Measurements from ENCODE around the gene CLCN7. TPM values are rescaled to one million over a fixed set of nuclear protein-coding genes. Genes with fewer than 3 reads are reported as not detected.

CLCN7 gene
- total RNA-seq, 1 donor from 2014 or later: 118 TPM

- no peak for TF ChIP-seq CTCF (IDR thresholded peaks at IDR 0.05; ENCODE audit: partially characterized antibody, unreplicated experiment)
- Mint-ChIP-seq H3K27me3 (ENCODE audit: unreplicated experiment) (peaks cover 9% of the 10 kb centered on the region), H3K4me1 (ENCODE audit: low read depth, unreplicated experiment) (no peaks in the 10 kb centered on the region), H3K9me3 (ENCODE audit: unreplicated experiment) (no peaks in the 10 kb centered on the region), H3K36me3 (ENCODE audit: unreplicated experiment) (no peaks in the 10 kb centered on the region), H3K27ac (ENCODE audit: unreplicated experiment) (no peak overlapping the region), H3K4me3 (ENCODE audit: unreplicated experiment) (no peak overlapping the region)
- no peak for DNase-seq
Measured at GRCh38 chr16:1456951-1457350, 17.9 kb downstream of the CLCN7 start.

GRCh38 chr16:1455190-1456171, 19.3 kb downstream of the CLCN7 start:
- Mint-ChIP-seq H3K27ac (ENCODE audit: unreplicated experiment) (no peak overlapping the region), H3K4me1 (ENCODE audit: low read depth, unreplicated experiment) (no peaks in the 10 kb centered on the region), H3K9me3 (ENCODE audit: unreplicated experiment) (no peaks in the 10 kb centered on the region), H3K27me3 (ENCODE audit: unreplicated experiment) (peaks cover 9% of the 10 kb centered on the region), H3K4me3 (ENCODE audit: unreplicated experiment) (no peak overlapping the region), H3K36me3 (ENCODE audit: unreplicated experiment) (no peaks in the 10 kb centered on the region)
- no peak for TF ChIP-seq CTCF (IDR thresholded peaks at IDR 0.05; ENCODE audit: partially characterized antibody, unreplicated experiment)
- no peak for DNase-seq

GRCh38 chr16:1454561-1454960, 20.3 kb downstream of the CLCN7 start:
- peaks cover 9% of the 10 kb centered on the region for H3K27me3 Mint-ChIP-seq (ENCODE audit: unreplicated experiment)
- peak; percentile 7 for DNase-seq
- H3K36me3 Mint-ChIP-seq (ENCODE audit: unreplicated experiment): no peaks in the 10 kb centered on the region
- H3K27ac Mint-ChIP-seq (ENCODE audit: unreplicated experiment): no peak overlapping the region
- H3K4me1 Mint-ChIP-seq (ENCODE audit: low read depth, unreplicated experiment): no peaks in the 10 kb centered on the region
- no peaks in the 10 kb centered on the region for H3K9me3 Mint-ChIP-seq (ENCODE audit: unreplicated experiment)
- TF ChIP-seq CTCF (IDR thresholded peaks at IDR 0.05; ENCODE audit: partially characterized antibody, unreplicated experiment): no peak
- no peak overlapping the region for H3K4me3 Mint-ChIP-seq (ENCODE audit: unreplicated experiment)

GRCh38 chr16:1453316-1453715, 21.5 kb downstream of the CLCN7 start:
- Mint-ChIP-seq H3K27me3 (ENCODE audit: unreplicated experiment) (peaks cover 7% of the 10 kb centered on the region), H3K27ac (ENCODE audit: unreplicated experiment) (no peak overlapping the region), H3K4me1 (ENCODE audit: low read depth, unreplicated experiment) (no peaks in the 10 kb centered on the region), H3K9me3 (ENCODE audit: unreplicated experiment) (no peaks in the 10 kb centered on the region), H3K4me3 (ENCODE audit: unreplicated experiment) (no peak overlapping the region), H3K36me3 (ENCODE audit: unreplicated experiment) (no peaks in the 10 kb centered on the region)
- no peak for DNase-seq
- TF ChIP-seq CTCF (IDR thresholded peaks at IDR 0.05; ENCODE audit: partially characterized antibody, unreplicated experiment): no peak

GRCh38 chr16:1452530-1452929, 22.3 kb downstream of the CLCN7 start:
- no peak for DNase-seq
- no peak overlapping the region for H3K4me3 Mint-ChIP-seq (ENCODE audit: unreplicated experiment)
- H3K4me1 Mint-ChIP-seq (ENCODE audit: low read depth, unreplicated experiment): no peaks in the 10 kb centered on the region
- TF ChIP-seq CTCF (IDR thresholded peaks at IDR 0.05; ENCODE audit: partially characterized antibody, unreplicated experiment): no peak
- peaks cover 7% of the 10 kb centered on the region for H3K27me3 Mint-ChIP-seq (ENCODE audit: unreplicated experiment)
- peaks cover 2% of the 10 kb centered on the region for H3K9me3 Mint-ChIP-seq (ENCODE audit: unreplicated experiment)
- H3K36me3 Mint-ChIP-seq (ENCODE audit: unreplicated experiment): no peaks in the 10 kb centered on the region
- H3K27ac Mint-ChIP-seq (ENCODE audit: unreplicated experiment): no peak overlapping the region
